ENCODE results near the gene SLC30A7. TPM values are rescaled to one million over a fixed set of nuclear protein-coding genes. Genes with fewer than 3 reads are reported as not detected.
"Not testable (repeated sequence)": the region's sequence is repeated elsewhere in the genome, so short reads cannot be mapped to it uniquely, and the experiment has no call there.

SLC30A7 gene
- total RNA-seq, 2 experiments from 2014 or later, result 38.9 to 42.7 TPM

DNA sequence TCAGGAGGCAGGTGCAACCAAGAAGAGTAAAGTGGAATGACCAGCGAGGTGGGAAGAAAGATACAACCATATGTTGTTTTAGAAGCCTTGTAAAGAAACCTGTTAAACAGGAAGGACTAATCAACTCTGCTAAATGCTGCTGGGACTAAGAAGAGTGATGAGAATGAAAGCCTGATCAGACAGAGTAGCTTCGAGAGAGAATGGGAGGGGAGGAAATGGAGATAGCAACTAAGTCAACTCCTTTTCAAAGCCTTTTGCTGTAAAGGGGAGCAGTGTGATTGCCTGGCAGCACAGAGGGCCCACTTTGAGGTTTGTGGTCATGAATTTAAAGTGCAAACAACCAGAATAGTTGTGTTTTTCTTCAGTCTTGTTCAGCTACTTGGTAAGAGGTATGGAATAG, 31.4 kb downstream of the SLC30A7 start:
- peaks cover 54% of the 10 kb centered on the region for H3K4me1 Mint-ChIP-seq
- peaks cover 28% of the 10 kb centered on the region for H3K36me3 Mint-ChIP-seq (ENCODE audit: low read depth)
- H3K9me3 Mint-ChIP-seq, result peaks cover 2% of the 10 kb centered on the region
- DNase-seq, result peak; percentile 59
- no peak overlapping the region for H3K27ac Mint-ChIP-seq
- ChIA-PET POLR2A (interaction anchor here (0.6 to 7.8 kb wide), 11 partner anchors 15 to 361 kb away, joined by 3 to 90 read pairs (median 4); partner anchors contain the start of gene S1PR1), CTCF (interaction anchor here (0.6 to 2.8 kb wide), 8 partner anchors 8 to 431 kb away, joined by 3 to 13 read pairs (median 4); no protein-coding TSS in a partner anchor)
- H3K27me3 Mint-ChIP-seq, result no peaks in the 10 kb centered on the region
- no peak overlapping the region for H3K4me3 Mint-ChIP-seq

GRCh38 chr1:100928128-100928527, 32.2 kb downstream of the SLC30A7 start:
- Mint-ChIP-seq H3K9me3 (peaks cover 5% of the 10 kb centered on the region), H3K27me3 (no peaks in the 10 kb centered on the region), H3K4me3 (no peak overlapping the region), H3K27ac (no peak overlapping the region), H3K36me3 (ENCODE audit: low read depth) (peaks cover 30% of the 10 kb centered on the region), H3K4me1 (peaks cover 54% of the 10 kb centered on the region)
- DNase-seq, result no peak
- ChIA-PET CTCF (interaction anchor here (0.6 to 2.8 kb wide), 6 partner anchors 21 to 430 kb away, joined by 3 to 13 read pairs (median 6); no protein-coding TSS in a partner anchor), POLR2A (interaction anchor here (1.1 to 7.8 kb wide), 7 partner anchors 14 to 360 kb away, joined by 3 to 90 read pairs (median 4); partner anchors contain the start of gene S1PR1)

- no peak overlapping the region for H3K4me3 Mint-ChIP-seq
These were observed 34.6 kb downstream of the SLC30A7 start for GRCh38 chr1:100930494-100930893.

DNA sequence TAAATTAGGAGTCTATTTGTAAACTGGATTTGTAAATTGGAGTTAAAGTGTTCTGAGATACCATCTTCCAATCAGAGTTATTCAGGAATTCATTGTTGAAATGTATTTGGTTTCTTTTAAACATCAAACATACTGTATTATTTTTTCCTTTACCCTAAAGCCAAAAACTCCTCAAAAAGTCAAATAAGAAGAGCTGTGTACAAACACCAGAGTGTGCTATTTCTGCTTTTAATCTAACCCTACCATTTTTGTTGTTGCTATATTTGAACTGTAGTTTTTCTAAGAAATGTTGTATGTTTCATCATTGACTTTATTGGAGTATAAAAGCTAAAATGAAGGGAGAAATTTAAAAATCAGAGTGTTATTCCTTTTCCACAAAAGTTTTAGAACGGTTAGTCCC, 35.8 kb downstream of the SLC30A7 start:
- Mint-ChIP-seq H3K36me3 (ENCODE audit: low read depth) (peaks cover 64% of the 10 kb centered on the region), H3K27ac (no peak overlapping the region), H3K4me1 (peaks cover 43% of the 10 kb centered on the region), H3K27me3 (no peaks in the 10 kb centered on the region), H3K9me3 (peaks cover 12% of the 10 kb centered on the region), H3K4me3 (no peak overlapping the region)
- no peak for DNase-seq
- CTCF ChIA-PET, result interaction anchor here (1.0 kb wide), 1 partner anchor 357 kb away, joined by 4 read pairs; no protein-coding TSS in a partner anchor
- POLR2A ChIA-PET, result interaction anchor here (0.6 to 1.6 kb wide), 4 partner anchors 35 to 304 kb away, joined by 3 to 6 read pairs (median 3); no protein-coding TSS in a partner anchor

More at GRCh38 chr1:100930494-100930893, 34.6 kb downstream of the SLC30A7 start:
- Mint-ChIP-seq H3K4me1 (peaks cover 50% of the 10 kb centered on the region), H3K27ac (peak overlapping the region; percentile 13), H3K27me3 (no peaks in the 10 kb centered on the region), H3K36me3 (ENCODE audit: low read depth) (peaks cover 52% of the 10 kb centered on the region), H3K9me3 (peaks cover 12% of the 10 kb centered on the region)
- CTCF ChIA-PET, result interaction anchor here (1.1 to 2.0 kb wide), 3 partner anchors 8 to 308 kb away, joined by 3 to 15 read pairs (median 14); no protein-coding TSS in a partner anchor
- DNase-seq, result no peak
- POLR2A ChIA-PET, result interaction anchor here (1.0 to 2.0 kb wide), 6 partner anchors 19 to 358 kb away, joined by 3 to 13 read pairs (median 6); partner anchors contain the start of gene S1PR1

- peaks cover 14% of the 10 kb centered on the region for H3K9me3 Mint-ChIP-seq
- H3K27me3 Mint-ChIP-seq, CTCF ChIA-PET, H3K27ac Mint-ChIP-seq, H3K4me3 Mint-ChIP-seq, DNase-seq, POLR2A ChIA-PET: not testable (repeated sequence)
- peaks cover 43% of the 10 kb centered on the region for H3K4me1 Mint-ChIP-seq
- H3K36me3 Mint-ChIP-seq (ENCODE audit: low read depth), result peaks cover 80% of the 10 kb centered on the region
These were observed 37.7 kb downstream of the SLC30A7 start for GRCh38 chr1:100933555-100933954.

- Mint-ChIP-seq H3K27me3 (peaks cover 2% of the 10 kb centered on the region), H3K27ac (no peak overlapping the region), H3K36me3 (ENCODE audit: low read depth) (peaks cover 84% of the 10 kb centered on the region), H3K4me3 (no peak overlapping the region), H3K4me1 (peaks cover 33% of the 10 kb centered on the region), H3K9me3 (peaks cover 20% of the 10 kb centered on the region)
- POLR2A ChIA-PET, result interaction anchor here (1.4 to 1.9 kb wide), 2 partner anchors 13 to 139 kb away, joined by 3 to 4 read pairs; no protein-coding TSS in a partner anchor
- CTCF ChIA-PET, result interaction anchor here (2.9 kb wide), 1 partner anchor 13 kb away, joined by 8 read pairs; no protein-coding TSS in a partner anchor
- no peak for DNase-seq
These were observed 40.5 kb downstream of the SLC30A7 start for GRCh38 chr1:100936194-100936967.

GRCh38 chr1:100941098-100941527, 45.2 kb downstream of the SLC30A7 start:
- Mint-ChIP-seq H3K9me3 (peaks cover 25% of the 10 kb centered on the region), H3K4me3 (peak overlapping the region; percentile 68), H3K27ac (peak overlapping the region; percentile 90), H3K36me3 (ENCODE audit: low read depth) (peaks cover 82% of the 10 kb centered on the region), H3K4me1 (peaks cover 34% of the 10 kb centered on the region), H3K27me3 (peaks cover 2% of the 10 kb centered on the region)
- ChIA-PET CTCF (interaction anchor here (0.9 kb wide), 1 partner anchor 19 kb away, joined by 3 read pairs; no protein-coding TSS in a partner anchor), POLR2A (interaction anchor here (0.9 to 2.5 kb wide), 7 partner anchors 8 to 299 kb away, joined by 3 to 10 read pairs (median 3); no protein-coding TSS in a partner anchor)
- DNase-seq, result peak; percentile 25

DNA sequence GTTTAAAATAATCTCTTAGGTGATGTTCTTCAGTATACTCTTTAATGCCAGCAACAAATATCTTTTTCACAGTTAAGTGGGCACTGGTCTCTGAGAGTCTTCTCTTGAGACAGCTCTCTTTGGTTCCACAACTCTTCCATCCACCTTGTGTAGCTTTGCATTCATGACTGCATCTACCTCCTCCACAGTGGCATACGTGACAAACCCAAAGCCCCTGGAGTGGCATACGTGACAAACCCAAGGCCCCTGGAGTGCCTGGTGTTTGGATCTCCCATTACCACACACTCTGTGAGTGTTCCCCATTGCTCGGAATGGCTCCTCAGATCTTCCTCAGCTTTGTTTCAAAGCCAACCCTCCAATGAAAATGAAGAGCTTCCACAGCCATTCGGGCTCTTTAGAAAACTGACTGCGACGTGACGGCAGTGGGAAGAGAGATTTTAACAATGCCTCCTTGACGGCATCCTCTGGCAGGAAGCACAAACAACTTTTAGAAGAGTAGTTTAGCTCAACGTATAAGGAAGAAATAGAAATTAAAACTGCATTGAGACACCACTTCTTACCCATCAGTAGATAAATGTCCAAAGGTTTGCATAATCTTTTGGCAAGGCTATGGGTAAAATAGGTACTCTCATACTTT, 45.8 kb downstream of the SLC30A7 start:
- POLR2A ChIA-PET, result interaction anchor here (1.0 to 2.5 kb wide), 5 partner anchors 8 to 294 kb away, joined by 3 to 10 read pairs (median 4); no protein-coding TSS in a partner anchor
- Mint-ChIP-seq H3K4me3 (no peak overlapping the region), H3K27me3 (peaks cover 2% of the 10 kb centered on the region)

GRCh38 chr1:100942304-100943046, 46.6 kb downstream of the SLC30A7 start:
- Mint-ChIP-seq H3K27me3 (peaks cover 2% of the 10 kb centered on the region), H3K27ac (no peak overlapping the region), H3K36me3 (ENCODE audit: low read depth) (peaks cover 85% of the 10 kb centered on the region), H3K4me3 (no peak overlapping the region), H3K4me1 (peaks cover 46% of the 10 kb centered on the region), H3K9me3 (peaks cover 38% of the 10 kb centered on the region)
- no peak for DNase-seq
- POLR2A ChIA-PET, result interaction anchor here (0.7 to 2.5 kb wide), 5 partner anchors 7 to 346 kb away, joined by 3 to 10 read pairs (median 4); no protein-coding TSS in a partner anchor
- CTCF ChIA-PET, result interaction anchor here (0.8 kb wide), 1 partner anchor 294 kb away, joined by 3 read pairs; no protein-coding TSS in a partner anchor

More for the DNA sequence above, 45.8 kb downstream of the SLC30A7 start:
- peaks cover 39% of the 10 kb centered on the region for H3K4me1 Mint-ChIP-seq
- no peak for DNase-seq
- H3K36me3 Mint-ChIP-seq (ENCODE audit: low read depth), result peaks cover 82% of the 10 kb centered on the region
- peak overlapping the region; percentile 90 for H3K27ac Mint-ChIP-seq
- peaks cover 31% of the 10 kb centered on the region for H3K9me3 Mint-ChIP-seq
- CTCF ChIA-PET, result no interaction called here

DNA sequence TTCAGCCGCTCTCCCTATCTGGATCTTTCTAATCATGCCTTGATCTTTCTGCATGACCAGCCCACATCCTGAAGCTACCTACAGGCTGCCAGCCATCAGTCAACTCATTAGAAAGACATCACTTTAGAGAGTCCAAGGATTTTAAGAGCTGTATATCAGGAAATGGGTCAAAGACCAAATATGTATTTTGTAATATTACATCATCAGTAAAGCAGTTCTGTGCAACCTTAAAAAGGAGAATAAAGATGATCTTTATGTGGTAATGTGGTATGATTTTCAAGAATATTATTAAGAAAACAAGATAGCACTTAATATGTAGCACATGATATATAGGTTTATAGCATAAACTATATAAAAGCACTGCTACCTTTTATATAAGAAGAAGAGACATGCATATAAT, 47.6 kb downstream of the SLC30A7 start:
- H3K36me3 Mint-ChIP-seq (ENCODE audit: low read depth), result peaks cover 85% of the 10 kb centered on the region
- H3K9me3 Mint-ChIP-seq, result peaks cover 44% of the 10 kb centered on the region
- no peak for DNase-seq
- H3K4me1 Mint-ChIP-seq, result peaks cover 56% of the 10 kb centered on the region
- POLR2A ChIA-PET, result interaction anchor here (0.8 kb wide), 1 partner anchor 345 kb away, joined by 3 read pairs; no protein-coding TSS in a partner anchor
- CTCF ChIA-PET, result no interaction called here
- peaks cover 2% of the 10 kb centered on the region for H3K27me3 Mint-ChIP-seq
- H3K4me3 Mint-ChIP-seq, result no peak overlapping the region
- no peak overlapping the region for H3K27ac Mint-ChIP-seq

- CTCF ChIA-PET, result interaction anchor here (1.4 kb wide), 1 partner anchor 342 kb away, joined by 3 read pairs; no protein-coding TSS in a partner anchor
- H3K4me1 Mint-ChIP-seq, result peaks cover 73% of the 10 kb centered on the region
- POLR2A ChIA-PET, H3K27me3 Mint-ChIP-seq, H3K4me3 Mint-ChIP-seq, DNase-seq, H3K27ac Mint-ChIP-seq: not testable (repeated sequence)
- H3K36me3 Mint-ChIP-seq (ENCODE audit: low read depth), result peaks cover 91% of the 10 kb centered on the region
- peaks cover 51% of the 10 kb centered on the region for H3K9me3 Mint-ChIP-seq
These were observed 50.2 kb downstream of the SLC30A7 start for GRCh38 chr1:100946064-100946463.

DNA sequence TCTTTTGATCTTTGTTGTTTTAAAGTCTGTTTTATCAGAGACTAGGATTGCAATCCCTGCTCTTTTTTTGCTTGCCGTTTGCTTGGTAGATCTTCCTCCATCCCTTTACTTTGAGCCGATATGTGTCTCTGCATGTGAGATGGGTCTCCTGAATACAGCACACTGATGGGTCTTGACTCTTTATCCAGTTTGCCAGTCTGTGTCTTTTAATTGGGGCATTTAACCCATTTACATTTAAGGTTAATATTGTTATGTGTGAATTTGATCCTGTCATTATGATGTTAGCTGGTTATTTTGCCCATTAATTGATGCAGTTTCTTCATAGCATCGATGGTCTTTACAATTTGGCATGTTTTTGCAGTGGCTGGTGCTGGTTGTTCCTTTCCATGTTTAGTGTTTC, 51.9 kb downstream of the SLC30A7 start:
- not testable (repeated sequence) for H3K27ac Mint-ChIP-seq, DNase-seq, H3K4me3 Mint-ChIP-seq, H3K27me3 Mint-ChIP-seq
- Mint-ChIP-seq H3K36me3 (ENCODE audit: low read depth) (peaks cover 91% of the 10 kb centered on the region), H3K9me3 (peaks cover 57% of the 10 kb centered on the region), H3K4me1 (peaks cover 69% of the 10 kb centered on the region)
- ChIA-PET CTCF (interaction anchor here (2.4 to 2.5 kb wide), 2 partner anchors 18 to 20 kb away, joined by 6 to 14 read pairs; no protein-coding TSS in a partner anchor), POLR2A (interaction anchor here (0.7 to 1.7 kb wide), 2 partner anchors 78 to 134 kb away, joined by 3 to 8 read pairs; partner anchors contain the start of gene DPH5)

All from activated CD4-positive, alpha-beta memory T cell treated with anti-CD3 and anti-CD28 coated beads, Interleukin-2, amount 10 ng/mL, durations not matched to agents 7 days and 5 days (primary cell).